IPS DF 19.7 (cell line): ENCODE results near the gene GREB1.

Experiments used
- DNase-seq: peaks from one replicate; pipeline ENCODE4 v3.0.0-alpha.2; 2013; ENCODE audit warnings: low read depth, low spot score

Gene GREB1

DNA sequence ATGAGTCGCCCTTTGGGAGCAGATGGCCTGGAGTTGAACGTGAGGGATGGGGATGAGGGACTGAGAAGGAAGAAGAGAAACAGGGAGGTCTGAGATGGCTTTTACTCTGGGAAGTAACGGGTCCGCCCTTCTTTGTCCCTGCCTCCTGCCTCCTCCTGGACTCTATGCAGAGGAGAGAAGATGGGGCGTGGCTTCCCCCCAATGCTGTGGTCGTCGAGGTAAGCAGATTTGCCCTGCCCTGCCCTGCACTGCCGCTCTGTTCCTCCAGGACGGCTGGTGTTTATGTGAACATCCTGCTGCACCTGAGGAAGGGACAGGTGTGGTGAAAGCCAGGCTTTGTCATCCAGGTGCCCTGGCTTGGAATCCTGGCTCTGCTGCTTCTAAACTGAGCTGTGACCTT is 149.6 kb downstream of the GREB1 start:
- DNase-seq, result no peak

DNA sequence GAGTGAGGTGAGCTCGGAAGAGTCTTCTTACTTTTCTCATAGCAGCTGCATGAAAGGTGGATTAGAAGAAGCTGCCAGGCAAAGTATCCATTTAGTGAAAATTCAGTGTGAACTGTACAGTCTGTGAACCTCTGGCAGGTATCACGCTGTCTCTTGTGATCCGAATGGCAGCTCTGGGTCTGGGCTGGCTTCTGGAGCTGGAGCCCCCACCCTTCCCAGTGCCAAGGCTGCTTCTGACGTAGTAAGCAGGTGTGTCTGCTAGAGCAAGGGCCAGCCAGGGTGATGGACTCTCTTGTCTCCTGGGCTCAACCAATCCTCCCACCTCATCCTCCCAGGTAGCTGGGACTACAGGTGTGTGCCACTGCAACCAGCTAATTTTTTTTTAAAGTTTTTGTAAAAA is 150.1 kb downstream of the GREB1 start:
- no peak for DNase-seq

DNA sequence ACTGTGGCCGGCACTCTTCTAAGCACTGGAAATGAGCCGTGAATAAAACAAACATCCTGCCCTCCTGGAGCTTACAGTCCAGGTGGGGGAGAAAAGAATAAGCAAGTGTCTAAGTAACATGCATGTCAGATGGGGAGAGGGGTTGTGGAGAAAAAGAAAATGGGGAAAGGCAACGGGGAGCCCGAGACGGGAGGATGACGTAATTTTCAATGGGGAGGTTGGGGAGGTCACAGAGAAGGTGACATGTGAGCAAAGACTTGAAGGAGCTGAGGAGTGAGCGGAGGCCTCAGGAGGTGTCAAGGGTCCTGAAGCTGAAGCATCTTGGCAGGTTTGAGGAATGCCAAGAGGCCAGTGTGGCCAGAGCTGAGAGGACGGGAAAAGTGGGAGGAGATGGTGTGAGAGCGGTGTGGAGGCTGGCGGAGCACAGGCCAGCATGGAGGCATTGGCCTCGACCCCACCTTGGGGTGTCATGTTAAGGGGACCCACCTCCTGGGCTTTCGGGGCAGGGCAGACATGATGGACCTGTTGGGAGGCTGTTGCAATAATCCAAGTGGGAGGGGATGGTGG is 151.1 kb downstream of the GREB1 start:
- no peak for DNase-seq

DNA sequence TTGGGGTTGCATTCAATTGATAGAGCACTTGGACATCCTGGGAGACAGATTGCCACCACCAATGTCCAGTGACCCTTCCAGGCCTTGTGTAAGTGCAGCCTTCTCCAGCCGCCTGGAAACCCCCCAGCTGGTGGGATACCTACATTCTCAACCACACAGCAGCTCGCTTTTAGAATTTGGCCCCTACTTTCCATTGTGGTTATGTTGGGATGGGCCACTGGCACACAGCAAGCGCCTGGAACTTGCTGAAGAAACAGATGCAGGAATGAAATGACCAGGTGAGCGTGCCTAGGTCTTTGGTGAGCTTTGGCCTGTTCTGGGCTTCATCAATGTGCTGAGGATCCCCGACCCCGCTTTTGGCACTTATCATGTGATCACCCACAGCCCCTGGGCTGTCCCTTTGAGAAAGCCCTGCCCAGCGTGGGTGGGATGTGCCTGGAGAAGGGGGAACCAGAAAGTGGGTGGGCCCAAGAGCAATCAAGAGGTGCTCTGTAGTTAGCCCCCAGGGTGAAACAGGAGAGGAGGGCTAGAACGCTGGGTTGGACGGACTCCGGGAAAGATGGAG is 152.1 kb downstream of the GREB1 start:
- DNase-seq, result no peak

DNA sequence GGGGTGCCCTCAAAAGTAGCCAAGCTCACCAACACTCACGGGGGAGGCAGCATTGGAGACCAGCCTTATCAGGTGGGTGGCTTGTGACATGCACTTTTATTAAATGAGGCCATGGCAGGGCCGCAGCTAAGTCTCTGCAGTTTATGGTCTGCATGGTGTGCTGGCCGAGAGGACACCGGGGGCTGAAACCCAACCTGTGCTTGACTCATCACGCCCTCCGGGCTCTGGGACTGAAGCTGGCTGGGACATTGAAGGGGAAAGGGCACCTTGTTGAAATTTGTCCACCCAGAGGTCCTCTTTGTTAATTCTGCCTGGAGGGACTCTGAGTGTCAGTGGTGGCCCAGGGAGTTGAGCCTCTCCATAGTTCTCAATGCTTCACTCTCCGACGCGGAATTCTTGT is 153.9 kb downstream of the GREB1 start:
- DNase-seq, result no peak

DNA sequence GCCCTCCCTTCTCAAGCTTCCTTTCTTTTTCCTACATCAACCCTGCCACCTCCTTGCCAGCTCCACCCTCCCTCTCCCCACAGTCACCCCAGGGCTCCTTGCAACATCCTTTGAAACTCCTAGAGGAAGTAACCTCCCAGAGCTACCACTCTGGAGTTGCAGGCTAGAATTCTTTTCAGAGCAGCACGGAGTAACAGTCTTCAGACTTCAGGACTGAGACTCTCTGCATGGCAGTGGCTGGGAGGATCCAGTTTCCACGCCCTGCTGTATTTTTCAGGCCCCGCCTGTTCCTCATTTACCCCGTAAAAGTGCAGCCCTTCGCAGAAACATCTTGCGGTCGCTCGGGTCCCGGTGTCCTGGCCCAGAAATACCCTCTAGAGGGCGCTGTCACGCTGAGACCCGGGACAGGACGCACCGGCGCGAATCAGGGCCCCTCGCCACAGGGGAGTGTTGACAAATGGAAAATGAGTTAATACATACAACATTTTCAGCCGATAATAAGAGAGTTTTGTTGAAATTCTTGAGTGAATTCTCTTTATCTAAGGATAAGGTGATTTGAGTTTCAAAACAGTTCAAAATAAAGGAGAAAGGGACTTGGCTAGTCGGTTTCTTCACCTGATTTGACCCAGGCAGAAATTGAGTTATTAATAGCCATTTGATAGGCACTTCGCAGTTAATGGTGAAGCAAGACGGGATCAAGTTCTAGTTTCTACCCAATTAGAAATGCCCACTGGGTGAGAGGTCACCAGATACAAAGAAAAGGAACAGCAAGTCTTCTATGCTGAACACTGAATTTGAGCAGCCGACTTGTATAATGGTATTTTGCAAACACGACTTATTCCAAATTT is 154.6 kb downstream of the GREB1 start:
- DNase-seq, result no peak

DNA sequence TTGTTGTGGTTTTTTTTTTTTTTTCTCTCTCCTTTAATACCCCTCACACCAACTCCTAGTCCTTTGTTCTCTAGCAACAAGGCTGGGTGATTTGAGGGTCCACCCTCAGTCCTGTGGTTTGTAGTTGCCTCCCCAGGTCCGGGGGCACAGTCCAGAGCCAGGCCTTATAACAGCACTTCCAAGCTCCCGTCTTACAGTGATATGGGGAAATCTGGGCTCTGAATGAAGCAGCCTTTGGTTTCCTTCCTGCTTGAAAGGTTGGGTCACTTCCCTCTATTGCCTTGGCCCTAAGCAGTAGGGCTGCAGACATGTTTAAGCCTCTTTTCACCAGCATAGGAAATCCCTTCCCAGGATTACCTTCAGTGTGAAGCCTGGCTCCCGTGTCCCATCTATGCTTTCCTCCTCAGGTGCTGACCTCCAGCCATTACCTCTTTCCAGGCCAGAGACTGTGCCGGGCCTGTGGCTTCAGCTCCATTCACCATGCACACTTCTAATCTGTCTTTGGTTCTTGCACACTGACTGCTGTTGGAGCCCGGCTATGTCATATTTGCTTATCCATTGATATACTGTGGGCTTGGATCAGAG is 157.3 kb downstream of the GREB1 start:
- DNase-seq, result no peak
